Progenitor cell of endocrine pancreas (in vitro differentiated cells): ENCODE measurements around the gene NOD1. TPM values are rescaled to one million over a fixed set of nuclear protein-coding genes. Genes with fewer than 3 reads are reported as not detected.

ENCODE experiments used
- DNase-seq: peaks from one replicate; pipeline ENCODE4 v3.0.0; 2021; ENCODE audit warnings: low spot score; ENCODE audit not compliant: unreplicated experiment
- H3K27ac Mint-ChIP-seq: 2 replicates; pipeline ENCODE4 v1.8.0; 2021; ENCODE audit warnings: mild to moderate bottlenecking, moderate library complexity, mixed read lengths
- H3K27me3 Mint-ChIP-seq: 2 replicates; pipeline ENCODE4 v1.8.0; 2021; ENCODE audit warnings: mixed read lengths
- H3K36me3 Mint-ChIP-seq: 2 replicates; pipeline ENCODE4 v1.8.0; 2022; ENCODE audit warnings: mixed read lengths; ENCODE audit not compliant: insufficient read depth
- H3K4me1 Mint-ChIP-seq: 2 replicates; pipeline ENCODE4 v1.8.0; 2021; ENCODE audit warnings: low read depth, mixed read lengths
- H3K4me3 Mint-ChIP-seq: 2 replicates; pipeline ENCODE4 v1.8.0; 2021; ENCODE audit warnings: low read depth, mild to moderate bottlenecking, moderate library complexity, mixed read lengths
- H3K9me3 Mint-ChIP-seq: 2 replicates; pipeline ENCODE4 v1.8.0; 2021; ENCODE audit warnings: low read depth, mixed read lengths
- total RNA-seq: library from RNA; stranded (reverse); gene quantifications from 2 replicates; pipeline ENCODE4 v1.2.1, GENCODE V29; 2021
- TF ChIP-seq, protein P1 (sequence below): fragments of 200-600 bp; sonication (generic); IDR thresholded peaks from one replicate; pipeline ENCODE4 v1.5.0; 2021; ENCODE audit warnings: antibody characterized with exemption, mild to moderate bottlenecking; ENCODE audit not compliant: unreplicated experiment

Gene NOD1
- total RNA-seq, 1 donor from 2014 or later, result 2.9 TPM

DNA sequence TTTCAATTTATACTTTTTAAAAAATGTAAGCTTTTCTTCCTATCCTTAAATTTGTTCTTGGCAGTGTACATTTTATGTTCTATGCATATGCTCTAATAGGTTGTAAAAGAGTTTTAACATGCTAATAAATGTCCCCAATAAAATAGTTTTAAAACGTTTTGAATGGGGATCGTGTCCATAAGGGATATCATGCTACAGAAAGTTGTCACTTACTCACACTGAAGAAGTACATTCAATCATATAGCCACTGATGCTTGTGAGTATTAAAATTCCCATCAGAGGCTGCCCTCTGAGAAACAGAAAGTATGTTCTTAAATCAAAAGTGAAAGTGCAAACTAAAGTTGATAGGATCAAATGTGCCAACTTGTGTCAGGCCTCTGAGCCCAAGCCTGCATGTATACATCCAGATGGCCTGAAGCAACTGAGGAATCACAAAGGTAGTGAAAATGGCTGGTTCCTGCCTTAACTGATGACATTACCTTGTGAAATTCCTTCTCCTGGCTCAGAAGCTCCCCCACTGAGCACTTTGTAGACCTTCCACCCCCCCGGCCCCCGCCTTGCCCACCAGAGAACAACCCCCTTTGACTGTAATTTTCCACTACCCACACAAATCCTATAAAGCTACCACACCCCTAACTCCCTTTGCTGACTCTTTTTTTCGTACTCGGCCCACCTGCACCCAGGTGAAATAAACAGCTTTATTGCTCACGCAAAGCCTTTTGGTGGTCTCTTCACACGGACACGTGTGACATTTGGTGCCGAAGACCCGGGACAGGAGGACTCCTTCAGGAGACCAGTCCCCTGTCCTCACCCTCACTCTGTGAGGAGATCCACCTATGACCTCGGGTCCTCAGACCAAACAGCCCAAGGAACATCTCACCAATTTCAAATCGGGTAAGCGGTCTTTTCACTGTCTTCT, 877 bp upstream of the NOD1 start:
- TF ChIP-seq, protein P1, sequence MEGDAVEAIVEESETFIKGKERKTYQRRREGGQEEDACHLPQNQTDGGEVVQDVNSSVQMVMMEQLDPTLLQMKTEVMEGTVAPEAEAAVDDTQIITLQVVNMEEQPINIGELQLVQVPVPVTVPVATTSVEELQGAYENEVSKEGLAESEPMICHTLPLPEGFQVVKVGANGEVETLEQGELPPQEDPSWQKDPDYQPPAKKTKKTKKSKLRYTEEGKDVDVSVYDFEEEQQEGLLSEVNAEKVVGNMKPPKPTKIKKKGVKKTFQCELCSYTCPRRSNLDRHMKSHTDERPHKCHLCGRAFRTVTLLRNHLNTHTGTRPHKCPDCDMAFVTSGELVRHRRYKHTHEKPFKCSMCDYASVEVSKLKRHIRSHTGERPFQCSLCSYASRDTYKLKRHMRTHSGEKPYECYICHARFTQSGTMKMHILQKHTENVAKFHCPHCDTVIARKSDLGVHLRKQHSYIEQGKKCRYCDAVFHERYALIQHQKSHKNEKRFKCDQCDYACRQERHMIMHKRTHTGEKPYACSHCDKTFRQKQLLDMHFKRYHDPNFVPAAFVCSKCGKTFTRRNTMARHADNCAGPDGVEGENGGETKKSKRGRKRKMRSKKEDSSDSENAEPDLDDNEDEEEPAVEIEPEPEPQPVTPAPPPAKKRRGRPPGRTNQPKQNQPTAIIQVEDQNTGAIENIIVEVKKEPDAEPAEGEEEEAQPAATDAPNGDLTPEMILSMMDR, result no peak

DNA sequence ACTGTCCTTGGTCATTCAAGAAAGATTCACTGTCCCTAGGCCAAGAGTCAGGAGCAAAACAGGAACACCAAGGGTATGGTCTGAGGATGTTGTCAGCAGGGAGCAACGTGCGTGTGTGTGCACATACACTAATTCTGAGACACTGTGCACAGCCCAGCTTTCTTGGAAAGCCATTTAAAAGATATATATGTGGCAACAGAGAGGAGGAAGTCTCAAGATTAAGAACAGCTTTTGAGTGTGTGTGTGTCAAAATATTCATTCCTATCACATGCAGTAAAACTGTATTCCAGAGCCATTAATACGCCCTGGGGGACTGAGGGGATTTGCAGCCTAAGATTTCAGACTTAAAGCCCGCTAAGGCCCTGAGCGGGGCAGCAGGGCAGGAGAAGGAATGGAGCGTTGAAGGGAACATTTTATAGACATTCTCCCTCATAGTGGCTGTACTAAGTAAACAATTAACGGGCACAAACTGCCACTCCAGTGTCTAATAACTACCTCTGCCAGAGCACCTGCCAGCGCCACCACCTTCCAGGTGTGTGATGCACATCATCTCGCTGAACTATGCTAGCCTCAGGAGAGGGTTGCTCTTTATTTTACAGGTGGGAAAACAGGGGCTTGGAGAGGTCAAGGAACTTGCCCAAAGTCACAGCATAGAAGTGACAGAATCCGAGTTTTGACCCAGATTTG, 2.0 kb downstream of the NOD1 start:
- Mint-ChIP-seq H3K36me3 (no peaks in the 10 kb centered on the region), H3K27me3 (peaks cover 17% of the 10 kb centered on the region), H3K27ac (no peak overlapping the region)

More for the DNA sequence above, 877 bp upstream of the NOD1 start:
- peaks cover 5% of the 10 kb centered on the region for H3K4me1 Mint-ChIP-seq
- peaks cover 17% of the 10 kb centered on the region for H3K27me3 Mint-ChIP-seq
- H3K4me3 Mint-ChIP-seq, result peak overlapping the region; percentile 55
- no peaks in the 10 kb centered on the region for H3K36me3 Mint-ChIP-seq
- H3K9me3 Mint-ChIP-seq, result no peaks in the 10 kb centered on the region
- DNase-seq, result no peak
- H3K27ac Mint-ChIP-seq, result no peak overlapping the region

GRCh38 chr7:30475580-30475979, 3.0 kb downstream of the NOD1 start:
- Mint-ChIP-seq H3K4me1 (peaks cover 6% of the 10 kb centered on the region), H3K27ac (no peak overlapping the region), H3K36me3 (no peaks in the 10 kb centered on the region), H3K27me3 (peaks cover 17% of the 10 kb centered on the region), H3K4me3 (no peak overlapping the region), H3K9me3 (no peaks in the 10 kb centered on the region)
- DNase-seq, result no peak
- TF ChIP-seq, protein P1, result no peak

More for the DNA sequence above, 2.0 kb downstream of the NOD1 start:
- DNase-seq, result no peak
- peaks cover 6% of the 10 kb centered on the region for H3K4me1 Mint-ChIP-seq
- TF ChIP-seq, protein P1, result no peak
- H3K4me3 Mint-ChIP-seq, result peak overlapping the region; percentile 53
- no peaks in the 10 kb centered on the region for H3K9me3 Mint-ChIP-seq

DNA sequence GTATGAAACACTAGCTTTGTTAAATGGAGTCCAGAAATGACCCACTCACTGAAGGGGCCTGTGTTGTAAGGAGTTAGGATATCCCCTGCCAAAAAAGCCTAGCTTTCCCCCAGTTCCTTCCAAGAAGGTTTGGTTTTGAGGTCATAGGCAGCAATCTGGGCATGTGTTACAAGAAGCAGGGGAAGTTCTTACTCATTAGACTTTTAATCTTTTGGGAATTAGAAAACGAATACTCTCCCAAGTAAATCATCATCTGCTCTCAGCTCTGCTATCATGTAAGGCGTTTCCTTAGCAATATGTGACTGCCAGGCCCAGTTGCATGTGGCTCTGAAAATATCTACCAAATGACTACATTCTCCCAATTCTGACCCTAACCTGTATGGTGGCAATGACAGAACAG, 3.7 kb downstream of the NOD1 start:
- Mint-ChIP-seq H3K9me3 (no peaks in the 10 kb centered on the region), H3K27me3 (peaks cover 17% of the 10 kb centered on the region), H3K4me1 (peaks cover 13% of the 10 kb centered on the region), H3K36me3 (no peaks in the 10 kb centered on the region), H3K4me3 (no peak overlapping the region), H3K27ac (no peak overlapping the region)
- no peak for DNase-seq
- TF ChIP-seq, protein P1, result no peak

- no peaks in the 10 kb centered on the region for H3K9me3 Mint-ChIP-seq
- no peak overlapping the region for H3K27ac Mint-ChIP-seq
- no peaks in the 10 kb centered on the region for H3K36me3 Mint-ChIP-seq
- no peak for DNase-seq
- peaks cover 14% of the 10 kb centered on the region for H3K4me1 Mint-ChIP-seq
- H3K4me3 Mint-ChIP-seq, result no peak overlapping the region
- TF ChIP-seq, protein P1, result no peak
- H3K27me3 Mint-ChIP-seq, result peaks cover 17% of the 10 kb centered on the region
These were observed 4.1 kb downstream of the NOD1 start for GRCh38 chr7:30474485-30474884.
